Duodenal mucosa (tissue), 2 donors: ENCODE results near the gene ZDHHC21.

Experiments used
- H3K27ac ChIP-seq: one replicate; pipeline ENCODE4 v1.7.0; 2013; ENCODE audit warnings: low read depth, low read length
- H3K27me3 ChIP-seq, 2 donors: one replicate each; pipeline ENCODE4 v1.7.0; 2013; ENCODE audit warnings: low read length in 2 of 2, control low read depth in 1 of 2; ENCODE audit not compliant: insufficient read depth in 2 of 2, control insufficient read depth in 1 of 2
- H3K36me3 ChIP-seq, 2 donors: one replicate each; pipeline ENCODE4 v1.7.0; 2013; ENCODE audit warnings: low read length in 2 of 2, control low read depth in 1 of 2; ENCODE audit not compliant: insufficient read depth in 2 of 2, control insufficient read depth in 1 of 2
- H3K4me1 ChIP-seq, 2 donors: one replicate each; pipeline ENCODE4 v1.7.0; 2013; ENCODE audit warnings: low read length in 2 of 2, control low read depth in 1 of 2; ENCODE audit not compliant: insufficient read depth in 2 of 2, control insufficient read depth in 1 of 2
- H3K4me3 ChIP-seq, 2 donors: one replicate each; pipeline ENCODE4 v1.7.0; 2013; ENCODE audit warnings: low read length in 2 of 2, low read depth in 1 of 2
- H3K9ac ChIP-seq, 2 donors: one replicate each; pipeline ENCODE4 v1.7.0; 2013; ENCODE audit warnings: low read length in 2 of 2, low read depth in 1 of 2
- H3K9me3 ChIP-seq, 2 donors: one replicate each; pipeline ENCODE4 v1.7.0; 2013; ENCODE audit warnings: low read length in 2 of 2, control low read depth in 1 of 2; ENCODE audit not compliant: control insufficient read depth in 1 of 2

Gene ZDHHC21, protein sequence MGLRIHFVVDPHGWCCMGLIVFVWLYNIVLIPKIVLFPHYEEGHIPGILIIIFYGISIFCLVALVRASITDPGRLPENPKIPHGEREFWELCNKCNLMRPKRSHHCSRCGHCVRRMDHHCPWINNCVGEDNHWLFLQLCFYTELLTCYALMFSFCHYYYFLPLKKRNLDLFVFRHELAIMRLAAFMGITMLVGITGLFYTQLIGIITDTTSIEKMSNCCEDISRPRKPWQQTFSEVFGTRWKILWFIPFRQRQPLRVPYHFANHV

DNA sequence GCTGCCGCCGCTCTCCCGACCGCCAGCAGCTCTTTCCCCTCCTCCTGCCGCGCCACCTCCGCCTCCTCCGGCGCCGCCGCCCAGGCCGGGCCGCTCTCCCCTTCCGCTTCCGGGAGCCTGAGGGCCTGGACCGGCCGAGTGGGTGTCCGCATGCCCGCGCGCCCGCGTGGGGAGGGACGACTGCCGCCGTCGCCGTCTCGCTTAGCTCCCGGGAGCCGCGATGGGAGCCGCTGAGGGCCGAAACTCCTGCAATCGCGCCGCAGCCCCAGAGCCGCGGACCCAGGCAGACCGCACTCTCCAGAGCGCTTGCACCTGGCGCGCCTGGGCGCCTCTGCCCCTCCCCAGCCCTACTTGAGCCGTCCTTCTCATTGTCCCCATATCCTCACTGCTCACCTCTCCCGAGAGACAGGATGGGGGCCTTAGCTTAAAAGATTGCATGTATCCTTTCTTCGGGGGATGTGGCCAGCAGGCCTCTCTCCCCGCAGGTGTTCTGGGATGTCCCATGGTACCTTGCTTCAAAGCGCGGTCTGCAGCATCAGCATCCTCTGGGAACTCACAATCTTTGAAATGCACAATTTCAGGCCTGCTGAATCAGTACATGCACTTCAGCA is at the start of gene ZDHHC21:
Gene ZDHHC21 (minus strand): TSS at position 182 of the 611 bp plus-strand sequence. CDS start 19,092 bp downstream, outside the sequence.
- H3K9ac ChIP-seq = peak within 1 kb of the TSS; percentile 62 to 78
- H3K27me3 ChIP-seq = no peaks in the 10 kb centered on the region
- peaks cover 13 to 21% of the 10 kb centered on the region in 2 donors for H3K4me1 ChIP-seq
- no peaks in the 10 kb centered on the region for H3K9me3 ChIP-seq
- H3K4me3 ChIP-seq = peak within 1 kb of the TSS; percentile 77 to 91
- peaks cover 4 to 11% of the 10 kb centered on the region in 2 donors for H3K36me3 ChIP-seq
- no peak within 1 kb of the TSS for H3K27ac ChIP-seq

GRCh38 chr9:14741369-14741768 is 48.1 kb upstream of the ZDHHC21 start:
- H3K9me3 ChIP-seq = no peaks in the 10 kb centered on the region
- H3K36me3 ChIP-seq = peaks cover 0 to 8% of the 10 kb centered on the region in 2 donors
- H3K9ac ChIP-seq = no peak overlapping the region
- H3K4me3 ChIP-seq = no peak overlapping the region
- H3K27me3 ChIP-seq = no peaks in the 10 kb centered on the region
- H3K4me1 ChIP-seq = no peaks in the 10 kb centered on the region
- no peak overlapping the region for H3K27ac ChIP-seq

DNA sequence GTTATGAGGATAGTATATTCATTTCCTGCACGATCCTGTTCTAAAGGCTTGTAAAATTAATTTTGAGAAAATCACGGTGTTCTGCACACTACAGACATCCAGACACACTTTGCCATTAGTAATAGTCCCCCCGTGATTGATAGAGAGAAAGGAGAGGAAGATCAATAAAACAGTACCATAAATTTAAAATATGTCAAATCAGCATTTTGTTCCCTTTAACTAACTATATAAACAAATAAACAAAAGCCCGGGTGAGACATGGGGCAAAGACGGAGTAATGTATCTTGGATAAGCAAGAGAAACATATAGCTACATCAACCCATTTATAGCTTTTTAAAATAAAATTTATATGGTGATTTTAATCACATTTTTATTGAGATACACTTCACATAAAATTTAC is 39.9 kb upstream of the ZDHHC21 start:
- Histone ChIP-seq H3K27ac (no peak overlapping the region), H3K4me3 (no peak overlapping the region), H3K9me3 (no peaks in the 10 kb centered on the region), H3K27me3 (no peaks in the 10 kb centered on the region), H3K4me1 (no peaks in the 10 kb centered on the region), H3K9ac (no peak overlapping the region), H3K36me3 (peaks cover 0 to 5% of the 10 kb centered on the region in 2 donors)

- Histone ChIP-seq H3K36me3 (no peaks in the 10 kb centered on the region), H3K9ac (no peak overlapping the region), H3K4me3 (no peak overlapping the region), H3K27ac (no peak overlapping the region), H3K4me1 (no peaks in the 10 kb centered on the region), H3K9me3 (no peaks in the 10 kb centered on the region), H3K27me3 (no peaks in the 10 kb centered on the region)
Measured at GRCh38 chr9:14731294-14731981, 38.2 kb upstream of the ZDHHC21 start.

- H3K36me3 ChIP-seq = no peaks in the 10 kb centered on the region
- no peaks in the 10 kb centered on the region for H3K9me3 ChIP-seq
- no peak overlapping the region for H3K4me3 ChIP-seq
- no peak overlapping the region for H3K9ac ChIP-seq
- no peaks in the 10 kb centered on the region for H3K27me3 ChIP-seq
- H3K27ac ChIP-seq = no peak overlapping the region
- no peaks in the 10 kb centered on the region for H3K4me1 ChIP-seq
Measured at GRCh38 chr9:14730461-14730898, 37.2 kb upstream of the ZDHHC21 start.

DNA sequence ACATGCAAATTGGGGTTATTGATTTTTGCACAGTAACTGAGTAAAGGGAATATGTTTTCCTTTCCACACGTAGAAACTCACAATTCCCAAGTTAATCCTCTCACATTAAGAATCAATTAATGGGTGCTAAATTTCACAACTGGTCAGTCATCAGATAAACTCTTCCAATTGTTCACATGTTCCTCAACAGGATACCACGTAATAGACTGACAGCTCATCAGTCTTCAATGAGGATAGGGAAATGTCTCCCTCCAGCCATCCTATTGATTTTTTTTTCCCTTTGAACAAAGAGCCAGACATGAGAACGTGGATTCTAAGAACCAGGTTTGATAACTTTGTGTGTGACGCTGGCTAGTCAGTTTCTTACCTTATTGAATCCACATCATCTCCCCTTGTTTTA is 30.1 kb upstream of the ZDHHC21 start:
- H3K9me3 ChIP-seq = no peaks in the 10 kb centered on the region
- peaks cover 0 to 8% of the 10 kb centered on the region in 2 donors for H3K27me3 ChIP-seq

GRCh38 chr9:14722391-14723035 is 29.3 kb upstream of the ZDHHC21 start, which contains the start of gene CER1:
Gene CER1, minus strand, starts transcription at chr9:14722733. Its CDS starts 61 bp downstream, at chr9:14722672.
- H3K4me1 ChIP-seq = no peaks in the 10 kb centered on the region
- no peak within 1 kb of the TSS for H3K9ac ChIP-seq

More for the DNA sequence above, 30.1 kb upstream of the ZDHHC21 start:
- no peak overlapping the region for H3K9ac ChIP-seq
- H3K36me3 ChIP-seq = no peaks in the 10 kb centered on the region
- no peak overlapping the region for H3K27ac ChIP-seq
- H3K4me3 ChIP-seq = no peak overlapping the region
- H3K4me1 ChIP-seq = no peaks in the 10 kb centered on the region

DNA sequence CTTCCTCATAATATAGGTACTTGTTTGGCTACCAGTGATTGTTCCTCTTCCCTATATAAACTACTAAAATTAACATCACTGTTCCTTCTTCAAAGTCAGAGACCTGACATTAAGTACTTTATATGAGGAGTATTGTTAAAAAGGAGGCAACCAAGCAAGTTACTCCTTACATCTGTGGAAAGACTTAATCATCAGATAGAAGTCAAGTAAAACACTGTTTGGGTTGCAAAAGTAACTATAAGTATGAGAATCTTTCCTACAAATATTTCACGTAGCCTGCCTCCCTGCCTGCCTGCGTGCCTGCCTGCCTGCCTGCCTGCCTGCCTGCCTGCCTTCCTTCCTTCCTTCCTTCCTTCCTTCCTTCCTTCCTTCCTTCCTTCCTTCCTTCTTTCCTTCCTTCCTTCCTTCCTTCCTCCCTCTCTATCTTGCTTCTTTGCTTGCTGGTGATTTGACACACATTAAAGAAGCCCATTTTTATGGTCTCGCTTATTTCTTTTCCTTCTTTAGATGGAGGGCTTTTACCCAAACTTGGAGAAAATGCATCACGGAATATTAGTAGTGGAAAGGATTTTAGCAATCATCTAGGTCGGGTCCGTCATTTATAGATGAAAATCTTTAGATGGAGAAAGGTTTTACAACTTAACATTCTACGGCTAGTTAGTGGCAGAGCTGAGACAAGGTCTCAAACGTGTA is 26.1 kb upstream of the ZDHHC21 start:
- Histone ChIP-seq H3K27ac (no peak overlapping the region), H3K36me3 (no peaks in the 10 kb centered on the region), H3K4me1 (no peaks in the 10 kb centered on the region), H3K27me3 (peaks cover 0 to 13% of the 10 kb centered on the region in 2 donors), H3K9ac (no peak overlapping the region), H3K9me3 (no peaks in the 10 kb centered on the region), H3K4me3 (no peak overlapping the region)

More at GRCh38 chr9:14722391-14723035, 29.3 kb upstream of the ZDHHC21 start, which contains the start of gene CER1:
- H3K27ac ChIP-seq = no peak within 1 kb of the TSS
- H3K9me3 ChIP-seq = no peaks in the 10 kb centered on the region
- H3K27me3 ChIP-seq = peaks cover 0 to 13% of the 10 kb centered on the region in 2 donors
- H3K36me3 ChIP-seq = no peaks in the 10 kb centered on the region
- no peak within 1 kb of the TSS for H3K4me3 ChIP-seq

GRCh38 chr9:14715102-14715501 is 21.9 kb upstream of the ZDHHC21 start:
- no peak overlapping the region for H3K27ac ChIP-seq
- no peak overlapping the region for H3K4me3 ChIP-seq
- H3K9me3 ChIP-seq = no peaks in the 10 kb centered on the region
- H3K9ac ChIP-seq = no peak overlapping the region
- H3K27me3 ChIP-seq = peaks cover 0 to 8% of the 10 kb centered on the region in 2 donors
- H3K4me1 ChIP-seq = no peaks in the 10 kb centered on the region
- H3K36me3 ChIP-seq = no peaks in the 10 kb centered on the region
